IMR-90 (cell line): Measurements from ENCODE around the gene XRN1. TPM values are rescaled to one million over a fixed set of nuclear protein-coding genes. Genes with fewer than 3 reads are reported as not detected.

Experiments
- ATAC-seq: fragments of 200-7000 bp; cut with Tn5 transposase; 2 replicates; pipeline ENCODE4 v1.9.1; 2020; ENCODE audit warnings: low read depth, mild to moderate bottlenecking, moderate library complexity
- BruUV-seq: library from RNA; stranded (reverse); fragments of 400-500 nt; replicated peaks from 2 replicates; lab custom pipeline; 2021; lab: Mats Ljungman, UMichigan
- CTCF ChIA-PET: fragments of 300-600 bp; formaldehyde crosslinking; extraction: SDS; loops from one replicate; lab custom pipeline; 2021; ENCODE audit warnings: antibody characterized with exemption; lab: Yijun Ruan, JAX
- POLR2A ChIA-PET: fragments of 300-600 bp; sonication (Branson Sonifier 250); formaldehyde crosslinking; loops from one replicate; lab custom pipeline; 2022; ENCODE audit warnings: antibody characterized with exemption; ENCODE audit not compliant: unreplicated experiment; lab: Charles Lee
- DNase-seq: peaks from one replicate; pipeline ENCODE4 v3.0.0; 2013
- H2AFZ ChIP-seq: replicated peaks from 2 replicates; pipeline ENCODE3; 2013; ENCODE audit warnings: low read length, mild to moderate bottlenecking; ENCODE audit not compliant: poor library complexity
- H2AK5ac ChIP-seq: 2 replicates; pipeline ENCODE4 v1.6.1; 2013; ENCODE audit warnings: low read depth, low read length, inconsistent platforms
- H2AK9ac ChIP-seq: replicated peaks from 2 replicates; pipeline ENCODE3; 2013; ENCODE audit warnings: mild to moderate bottlenecking, low read depth, low read length, moderate library complexity; ENCODE audit not compliant: poor library complexity
- H2BK120ac ChIP-seq: 2 replicates; pipeline ENCODE4 v1.6.1; 2013; ENCODE audit warnings: low read depth, low read length, inconsistent platforms
- H2BK15ac ChIP-seq: 3 replicates; pipeline ENCODE4 v1.6.1; 2013; ENCODE audit warnings: low read depth, low read length, inconsistent platforms
- H2BK20ac ChIP-seq: 2 replicates; pipeline ENCODE4 v1.6.1; 2013; ENCODE audit warnings: low read depth, mild to moderate bottlenecking, inconsistent platforms, low read length, moderate library complexity
- H2BK5ac ChIP-seq: 2 replicates; pipeline ENCODE4 v1.6.1; 2013; ENCODE audit warnings: mild to moderate bottlenecking, low read depth, low read length, inconsistent platforms; ENCODE audit not compliant: poor library complexity, severe bottlenecking
- H3K14ac ChIP-seq: replicated peaks from 2 replicates; pipeline ENCODE4 v1.6.1; 2013; ENCODE audit warnings: low read depth, low read length, inconsistent platforms
- H3K18ac ChIP-seq: 2 replicates; pipeline ENCODE4 v1.6.1; 2013; ENCODE audit warnings: low read depth, low read length, control low read depth
- H3K23ac ChIP-seq: 2 replicates; pipeline ENCODE4 v1.6.1; 2013; ENCODE audit warnings: low read depth, low read length, inconsistent platforms
- H3K27ac ChIP-seq: 2 replicates; pipeline ENCODE4 v1.5.1; 2013; ENCODE audit warnings: mild to moderate bottlenecking, control low read depth, low read length; ENCODE audit not compliant: insufficient read depth
- H3K27me3 ChIP-seq: 2 replicates; pipeline ENCODE4 v1.6.1; 2013; ENCODE audit warnings: low read length; ENCODE audit not compliant: control insufficient read depth, insufficient read depth
- H3K36me3 ChIP-seq: 2 replicates; pipeline ENCODE4 v1.6.1; 2013; ENCODE audit warnings: low read length, mixed read lengths; ENCODE audit not compliant: control insufficient read depth, insufficient read depth
- H3K4ac ChIP-seq: 2 replicates; pipeline ENCODE4 v1.6.1; 2013; ENCODE audit warnings: low read depth, low read length, inconsistent platforms
- H3K4me1 ChIP-seq: 2 replicates; pipeline ENCODE4 v1.6.1; 2013; ENCODE audit warnings: low read length, mixed read lengths; ENCODE audit not compliant: control insufficient read depth, insufficient read depth
- H3K4me2 ChIP-seq: 2 replicates; pipeline ENCODE4 v1.6.1; 2013; ENCODE audit warnings: low read depth, mild to moderate bottlenecking, control low read depth, low read length, moderate library complexity
- H3K4me3 ChIP-seq: 2 replicates; pipeline ENCODE4 v1.5.1; 2013; ENCODE audit warnings: low read depth, mild to moderate bottlenecking, control low read depth, low read length, moderate library complexity; ENCODE audit not compliant: insufficient read depth
- H3K56ac ChIP-seq: 2 replicates; pipeline ENCODE4 v1.6.1; 2013; ENCODE audit warnings: low read length, inconsistent platforms; ENCODE audit not compliant: insufficient read depth; ENCODE audit errors: extremely low read depth
- H3K79me1 ChIP-seq, 2 experiments: 2 replicates each; pipeline ENCODE4 v1.6.1; 2013; ENCODE audit warnings: low read length in 2 of 2, inconsistent platforms in 1 of 2, low read depth in 1 of 2
- H3K9ac ChIP-seq: 2 replicates; pipeline ENCODE4 v1.6.1; 2013; ENCODE audit warnings: low read depth, low read length, control low read depth
- H3K9me1 ChIP-seq: 2 replicates; pipeline ENCODE4 v1.6.1; 2013; ENCODE audit warnings: low read length, inconsistent platforms; ENCODE audit not compliant: insufficient read depth
- H3K9me3 ChIP-seq: 2 replicates; pipeline ENCODE4 v1.6.1; 2013; ENCODE audit warnings: low read length; ENCODE audit not compliant: control insufficient read depth, insufficient read depth
- H4K20me1 ChIP-seq: 2 replicates; pipeline ENCODE4 v1.6.1; 2013; ENCODE audit warnings: low read length, inconsistent platforms; ENCODE audit not compliant: insufficient read depth
- H4K5ac ChIP-seq: 2 replicates; pipeline ENCODE4 v1.6.1; 2013; ENCODE audit warnings: mild to moderate bottlenecking, low read depth, low read length, control low read depth
- H4K8ac ChIP-seq, 2 experiments: 2 replicates each; pipeline ENCODE4 v1.6.1; 2013; ENCODE audit warnings: low read depth in 2 of 2, low read length in 2 of 2, control low read depth in 1 of 2, inconsistent platforms in 1 of 2
- H4K91ac ChIP-seq: 2 replicates; pipeline ENCODE4 v1.6.1; 2013; ENCODE audit warnings: low read depth, low read length, inconsistent platforms; ENCODE audit not compliant: insufficient read depth
- BHLHE40 ChIP-seq: fragments of 150-350 bp; IDR thresholded peaks from 2 replicates; pipeline ENCODE4 v1.6.1; 2016; ENCODE audit warnings: mild to moderate bottlenecking, low read depth, low read length
- CEBPB ChIP-seq: IDR thresholded peaks from 2 replicates; pipeline ENCODE4 v1.6.1; 2012; ENCODE audit warnings: low read depth, low read length, improper control_type of control experiment
- CTCF ChIP-seq: conservative IDR thresholded peaks from 2 replicates; pipeline ENCODE4 v1.5.1; 2012; ENCODE audit warnings: mild to moderate bottlenecking, low read depth, low read length, improper control_type of control experiment
- FOS ChIP-seq: fragments of 150-350 bp; IDR thresholded peaks from 2 replicates; pipeline ENCODE4 v1.6.1; 2016; ENCODE audit warnings: low read depth, low read length
- MAFK ChIP-seq: IDR thresholded peaks from 2 replicates; pipeline ENCODE4 v1.6.1; 2012; ENCODE audit warnings: low read depth, low read length, improper control_type of control experiment
- MXI1 ChIP-seq: IDR thresholded peaks from 2 replicates; pipeline ENCODE4 v1.6.1; 2012; ENCODE audit warnings: low read depth, mild to moderate bottlenecking, low read length, moderate library complexity, borderline replicate concordance
- NFE2L2 ChIP-seq: fragments of 150-350 bp; IDR thresholded peaks from 2 replicates; pipeline ENCODE4 v1.6.1; 2016; ENCODE audit warnings: low read depth, mild to moderate bottlenecking, low read length
- POLR2A ChIP-seq: IDR thresholded peaks from 2 replicates; pipeline ENCODE4 v1.6.1; 2012; ENCODE audit warnings: mild to moderate bottlenecking, low read depth, low read length
- RAD21 ChIP-seq: IDR thresholded peaks from 2 replicates; pipeline ENCODE4 v1.6.1; 2012; ENCODE audit warnings: low read length, improper control_type of control experiment
- RCOR1 ChIP-seq: IDR thresholded peaks from 2 replicates; pipeline ENCODE4 v1.6.1; 2012; ENCODE audit warnings: mild to moderate bottlenecking, low read length, improper control_type of control experiment; ENCODE audit not compliant: insufficient replicate concordance
- RFX5 ChIP-seq: IDR thresholded peaks from 2 replicates; pipeline ENCODE4 v1.8.0; 2012; ENCODE audit warnings: low read depth, mild to moderate bottlenecking, low read length, moderate library complexity
- SMC3 ChIP-seq: fragments of 150-350 bp; IDR thresholded peaks from 2 replicates; pipeline ENCODE4 v1.6.1; 2016; ENCODE audit warnings: low read depth, mild to moderate bottlenecking, antibody characterized with exemption, low read length, moderate library complexity
- USF2 ChIP-seq: fragments of 150-350 bp; IDR thresholded peaks from 2 replicates; pipeline ENCODE4 v1.6.1; 2017; ENCODE audit warnings: mild to moderate bottlenecking, antibody characterized with exemption, low read length, low read depth
- WGBS, 2 experiments: methylation state at CpG; one replicate each; pipeline versions ENCODE4 v1.1.5 to v1.1.7; 2013; ENCODE audit warnings: missing lambda C conversion rate in 2 of 2; ENCODE audit not compliant: insufficient read length in 1 of 2; ENCODE audit errors: extremely low coverage in 2 of 2; 5-methylcytosine and 5-hydroxymethylcytosine counted together
- dilution Hi-C: fragments of 300-500 bp; cut with HindIII; formaldehyde crosslinking; loops from one replicate; pipeline ENCODE4 v1.14.3; 2018; ENCODE audit warnings: low sequenced_read_pairs; ENCODE audit not compliant: unreplicated experiment
- in situ Hi-C: fragments of 300-500 bp; cut with MboI; formaldehyde crosslinking; loops from 3 replicates; pipeline ENCODE4 v1.14.3; 2019; ENCODE audit warnings: low sequenced_read_pairs, inconsistent platforms, mixed read lengths
- intact Hi-C: fragments of 100-400 bp; cut with micrococcal nuclease; formaldehyde crosslinking; loops from 2 replicates; pipeline ENCODE4 v1.10.0; 2022
- polyA plus RNA-seq, 3 experiments: library from polyadenylated mRNA; depleted of rRNA; stranded (reverse); fragments of >200 nt; gene quantifications; 2 replicates each; pipeline ENCODE4 v1.2.3, GENCODE V29; 2012; ENCODE audit warnings: low replicate concordance in 1 of 3
- total RNA-seq: library from RNA; depleted of rRNA; stranded (reverse); fragments of >200 nt; gene quantifications from 2 replicates; pipeline ENCODE4 v1.2.3, GENCODE V29; 2012
- TF ChIP-seq, protein P1 (sequence below): fragments of 150-350 bp; IDR thresholded peaks from 2 replicates; pipeline ENCODE4 v1.6.1; 2016; ENCODE audit warnings: low read depth, mild to moderate bottlenecking, low read length, moderate library complexity, borderline replicate concordance

Gene XRN1
- total and polyA plus RNA-seq, 2 of the 4 experiments (the other 2 are of a cell fraction), result 6.0 to 21.5 TPM

DNA sequence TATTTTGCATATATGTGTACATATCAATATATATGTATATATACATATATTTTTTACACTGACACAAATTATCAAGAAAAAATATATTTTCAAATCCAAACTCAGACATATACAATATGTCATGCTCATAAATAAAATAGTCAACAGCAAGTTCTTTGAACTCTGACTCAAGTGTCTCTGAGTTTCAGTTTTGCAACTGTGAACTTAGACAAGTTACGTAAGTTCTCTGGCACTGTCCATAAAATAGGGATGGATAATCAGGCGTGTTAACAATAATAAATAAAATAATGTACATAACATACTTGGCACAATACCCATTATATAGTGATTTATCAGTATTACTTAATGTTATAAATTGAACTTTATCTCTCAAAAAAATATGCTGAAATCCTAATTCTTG, 12.1 kb upstream of the XRN1 start:
- DNase-seq (no peak), ATAC-seq (no peak)
- Histone ChIP-seq H3K79me1 (no peaks in the 10 kb centered on the region), H2BK15ac (no peak overlapping the region), H2BK5ac (no peak overlapping the region), H3K27ac (no peak overlapping the region), H2BK20ac (no peak overlapping the region), H3K9me3 (no peaks in the 10 kb centered on the region), H2BK120ac (no peak overlapping the region), H2AK9ac (no peak overlapping the region), H3K4me2 (no peak overlapping the region), H3K18ac (no peak overlapping the region), H3K36me3 (no peaks in the 10 kb centered on the region), H2AFZ (no peak overlapping the region), H3K56ac (no peak overlapping the region), H3K14ac (no peak overlapping the region), H3K4me1 (no peaks in the 10 kb centered on the region), H3K9ac (no peak overlapping the region), H4K8ac (no peak overlapping the region), H3K4me3 (no peak overlapping the region), H4K5ac (no peak overlapping the region), H4K91ac (no peak overlapping the region), H3K4ac (no peak overlapping the region), H4K20me1 (no peaks in the 10 kb centered on the region), H3K9me1 (no peaks in the 10 kb centered on the region), H3K23ac (no peak overlapping the region), H3K27me3 (no peaks in the 10 kb centered on the region), H2AK5ac (no peak overlapping the region)
- TF ChIP-seq BHLHE40 (no peak), USF2 (no peak), MXI1 (no peak), POLR2A (no peak), NFE2L2 (no peak), CEBPB (no peak), RAD21 (no peak), RCOR1 (no peak), MAFK (no peak), SMC3 (no peak), FOS (no peak), RFX5 (no peak), CTCF (no peak)
- TF ChIP-seq, protein P1, sequence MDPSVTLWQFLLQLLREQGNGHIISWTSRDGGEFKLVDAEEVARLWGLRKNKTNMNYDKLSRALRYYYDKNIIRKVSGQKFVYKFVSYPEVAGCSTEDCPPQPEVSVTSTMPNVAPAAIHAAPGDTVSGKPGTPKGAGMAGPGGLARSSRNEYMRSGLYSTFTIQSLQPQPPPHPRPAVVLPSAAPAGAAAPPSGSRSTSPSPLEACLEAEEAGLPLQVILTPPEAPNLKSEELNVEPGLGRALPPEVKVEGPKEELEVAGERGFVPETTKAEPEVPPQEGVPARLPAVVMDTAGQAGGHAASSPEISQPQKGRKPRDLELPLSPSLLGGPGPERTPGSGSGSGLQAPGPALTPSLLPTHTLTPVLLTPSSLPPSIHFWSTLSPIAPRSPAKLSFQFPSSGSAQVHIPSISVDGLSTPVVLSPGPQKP, result no peak
- no CpG with 5 or more reads among the region's 2 CpGs for WGBS, 2 experiments
- ChIA-PET POLR2A (no interaction called here), CTCF (no interaction called here)
- in situ Hi-C loops (no loop called here), dilution Hi-C loops (no loop called here), intact Hi-C loops (no loop called here)
- no TSS peak for BruUV-seq
